Liver (tissue), 9 donors: ENCODE results near the gene IFT20. TPM values are rescaled to one million over a fixed set of nuclear protein-coding genes. Genes with fewer than 3 reads are reported as not detected.

ENCODE experiments used
- DNase-seq: peaks from one replicate; pipeline ENCODE4 v3.0.0-alpha.2; 2017; ENCODE audit warnings: low spot score
- H3K27ac ChIP-seq, 2 donors: one replicate each; pipeline ENCODE4 v1.7.0; 2013; ENCODE audit warnings: inconsistent platforms in 2 of 2, low read length in 2 of 2, control low read depth in 1 of 2, low read depth in 1 of 2, mild to moderate bottlenecking in 1 of 2
- H3K27me3 ChIP-seq, 4 donors: one replicate each; pipeline versions ENCODE4 v1.6.1 to v1.7.0; 2013; ENCODE audit warnings: low read length in 3 of 4, inconsistent platforms in 1 of 4, mild to moderate bottlenecking in 1 of 4, moderate library complexity in 1 of 4; ENCODE audit not compliant: control insufficient read depth in 4 of 4, insufficient read depth in 4 of 4
- H3K36me3 ChIP-seq, 4 donors: one replicate each; pipeline versions ENCODE4 v1.6.1 to v1.7.0; 2013; ENCODE audit warnings: low read length in 3 of 4, mild to moderate bottlenecking in 3 of 4, low read depth in 1 of 4, moderate library complexity in 1 of 4; ENCODE audit not compliant: control insufficient read depth in 4 of 4, insufficient read depth in 3 of 4
- H3K4me1 ChIP-seq, 4 donors: one replicate each; pipeline versions ENCODE4 v1.6.1 to v1.7.0; 2013; ENCODE audit warnings: low read length in 3 of 4, mild to moderate bottlenecking in 3 of 4, moderate library complexity in 1 of 4; ENCODE audit not compliant: control insufficient read depth in 4 of 4, insufficient read depth in 4 of 4
- H3K4me3 ChIP-seq, 3 donors: one replicate each; pipeline versions ENCODE4 v1.6.1 to v1.7.0; 2013; ENCODE audit warnings: low read length in 3 of 3, control low read depth in 1 of 3, low read depth in 1 of 3, mild to moderate bottlenecking in 1 of 3
- H3K9ac ChIP-seq, 2 donors: one replicate each; pipeline ENCODE4 v1.7.0; 2013; ENCODE audit warnings: low read length in 2 of 2, mild to moderate bottlenecking in 2 of 2, moderate library complexity in 2 of 2, control low read depth in 1 of 2, low read depth in 1 of 2
- H3K9me3 ChIP-seq, 4 donors: one replicate each; pipeline versions ENCODE4 v1.6.1 to v1.7.0; 2013; ENCODE audit warnings: low read length in 3 of 4; ENCODE audit not compliant: control insufficient read depth in 4 of 4
- ATF3 ChIP-seq: IDR thresholded peaks from 2 replicates; pipeline ENCODE4 v1.6.1; 2016; ENCODE audit warnings: antibody characterized with exemption
- CTCF ChIP-seq: fragments of 150-350 bp; IDR thresholded peaks from 2 replicates; pipeline ENCODE4 v1.5.1; 2017; ENCODE audit warnings: improper control_type of control experiment, low read depth, low read length; ENCODE audit not compliant: missing input control
- EGR1 ChIP-seq, 2 donors: IDR thresholded peaks; 2 replicates each; pipeline ENCODE4 v1.6.1; 2016 to 2018; ENCODE audit warnings: antibody characterized with exemption in 2 of 2, low read depth in 2 of 2
- FOXA1 ChIP-seq: IDR thresholded peaks from 2 replicates; pipeline ENCODE4 v1.6.1; 2016; ENCODE audit warnings: antibody characterized with exemption
- FOXA2 ChIP-seq: IDR thresholded peaks from 2 replicates; pipeline ENCODE4 v1.6.1; 2016; ENCODE audit warnings: antibody characterized with exemption
- GABPA ChIP-seq, 2 donors: IDR thresholded peaks in 1 of 2; conservative IDR thresholded peaks in 1 of 2; 2 replicates each; pipeline ENCODE4 v1.6.1; 2016; ENCODE audit warnings: antibody characterized with exemption in 2 of 2, mild to moderate bottlenecking in 1 of 2, moderate library complexity in 1 of 2
- HNF4A ChIP-seq, 2 donors: conservative IDR thresholded peaks; 2 replicates each; pipeline ENCODE4 v1.6.1; 2016; ENCODE audit warnings: antibody characterized with exemption in 2 of 2, mild to moderate bottlenecking in 2 of 2
- HNF4G ChIP-seq: IDR thresholded peaks from 2 replicates; pipeline ENCODE4 v1.6.1; 2016; ENCODE audit warnings: antibody characterized with exemption
- JUND ChIP-seq, 2 donors: IDR thresholded peaks; 2 replicates each; pipeline ENCODE4 v1.6.1; 2016; ENCODE audit warnings: antibody characterized with exemption in 2 of 2
- MAX ChIP-seq: IDR thresholded peaks from 2 replicates; pipeline ENCODE4 v1.6.1; 2016; ENCODE audit warnings: antibody characterized with exemption
- NR2F2 ChIP-seq: IDR thresholded peaks from 2 replicates; pipeline ENCODE4 v1.6.1; 2016; ENCODE audit warnings: antibody characterized with exemption
- RAD21 ChIP-seq, 2 donors: IDR thresholded peaks; 2 replicates each; pipeline ENCODE4 v1.6.1; 2016; ENCODE audit warnings: antibody characterized with exemption in 2 of 2, mild to moderate bottlenecking in 2 of 2
- REST ChIP-seq: IDR thresholded peaks from 2 replicates; pipeline ENCODE4 v1.6.1; 2016; ENCODE audit warnings: antibody characterized with exemption, mild to moderate bottlenecking
- RXRA ChIP-seq, 2 donors: IDR thresholded peaks; 2 replicates each; pipeline ENCODE4 v1.6.1; 2017 to 2018; ENCODE audit warnings: antibody characterized with exemption in 2 of 2, mild to moderate bottlenecking in 1 of 2
- SP1 ChIP-seq: IDR thresholded peaks from 2 replicates; pipeline ENCODE4 v1.6.1; 2018; ENCODE audit warnings: antibody characterized with exemption, mild to moderate bottlenecking
- TAF1 ChIP-seq: conservative IDR thresholded peaks from 2 replicates; pipeline ENCODE4 v1.6.1; 2016; ENCODE audit warnings: antibody characterized with exemption, mild to moderate bottlenecking
- YY1 ChIP-seq: IDR thresholded peaks from 2 replicates; pipeline ENCODE4 v1.6.1; 2016; ENCODE audit warnings: antibody characterized with exemption, mild to moderate bottlenecking
- ZBTB33 ChIP-seq: IDR thresholded peaks from 2 replicates; pipeline ENCODE4 v1.6.1; 2016; ENCODE audit warnings: antibody characterized with exemption
- WGBS: extraction: QIAGEN DNeasy Blood & Tissue Kit; methylation state at CpG from one replicate; pipeline ENCODE4 v1.1.7; 2013; 5-methylcytosine and 5-hydroxymethylcytosine counted together
- polyA plus RNA-seq, 2 donors: library from polyadenylated mRNA; stranded (reverse) in 1 of 2; unstranded in 1 of 2; fragments of 200-250 nt in 1 of 2; fragments of >200 nt in 1 of 2; fragmentation: Nextera tagmentation in 1 of 2; extraction: Ambion mirVana in 1 of 2; gene quantifications; one replicate each; pipeline versions ENCODE4 v1.2.1 to v1.2.3, GENCODE V29; 2013 to 2015
- total RNA-seq, 2 donors: library from RNA; depleted of rRNA; stranded (reverse); fragments of >200 nt; gene quantifications; one replicate each; pipeline ENCODE4 v1.2.3, GENCODE V29; 2014
- donor health status: healthy.
- donor health status: healthy.
- donor health status: healthy.
- donor health status: healthy.
- donor health status: healthy.

IFT20 gene
- total and polyA plus RNA-seq, 4 donors: 15.5 to 37.1 (median 24.7) TPM

- peaks cover 15 to 54% (median 40%) of the 10 kb centered on the region in 4 donors for H3K36me3 ChIP-seq
- DNase-seq: no peak
- TF ChIP-seq FOXA1 (no peak), RXRA (IDR thresholded peaks at IDR 0.05) (peak; percentile 55 to 67), HNF4A (conservative IDR thresholded peaks at IDR 0.05) (peak in 1 of 2 donors; percentile 14)
- H3K27ac ChIP-seq: peak overlapping the region; percentile 56 to 89
- H3K9ac ChIP-seq: no peak overlapping the region
- WGBS: 53% methylated on average over 10 of the region's 10 CpGs
- H3K27me3 ChIP-seq: no peaks in the 10 kb centered on the region
- H3K4me1 ChIP-seq: peaks cover 23 to 59% (median 47%) of the 10 kb centered on the region in 4 donors
- H3K4me3 ChIP-seq: no peak overlapping the region
- H3K9me3 ChIP-seq: no peaks in the 10 kb centered on the region
These were observed 8.2 kb upstream of the IFT20 start for GRCh38 chr17:28343491-28343932.

GRCh38 chr17:28342313-28342712 is 7.0 kb upstream of the IFT20 start:
- no peaks in the 10 kb centered on the region for H3K9me3 ChIP-seq
- peaks cover 19 to 59% (median 46%) of the 10 kb centered on the region in 4 donors for H3K4me1 ChIP-seq
- no peak overlapping the region for H3K4me3 ChIP-seq
- 95% methylated on average over 14 of the region's 14 CpGs for WGBS
- no peak for DNase-seq
- TF ChIP-seq MAX (no peak), FOXA1 (no peak), ATF3 (no peak)
- peaks cover 12 to 54% (median 36%) of the 10 kb centered on the region in 4 donors for H3K36me3 ChIP-seq
- H3K27me3 ChIP-seq: no peaks in the 10 kb centered on the region
- no peak overlapping the region for H3K9ac ChIP-seq
- peak overlapping the region; percentile 3 to 14 for H3K27ac ChIP-seq

GRCh38 chr17:28341516-28341915 is 6.2 kb upstream of the IFT20 start:
- 97% methylated on average over 11 of the region's 11 CpGs for WGBS
- Histone ChIP-seq H3K36me3 (peaks cover 11 to 54% (median 36%) of the 10 kb centered on the region in 4 donors), H3K27me3 (no peaks in the 10 kb centered on the region), H3K9ac (no peak overlapping the region), H3K9me3 (no peaks in the 10 kb centered on the region), H3K4me3 (no peak overlapping the region), H3K27ac (no peak overlapping the region), H3K4me1 (peaks cover 17 to 59% (median 48%) of the 10 kb centered on the region in 4 donors)
- DNase-seq: no peak
- TF ChIP-seq NR2F2: no peak
- TF ChIP-seq EGR1 (IDR thresholded peaks at IDR 0.05; ENCODE audit: low read depth in 2 of 2): no peak
- TF ChIP-seq GABPA (IDR thresholded peaks at IDR 0.05 in 1 of 2, conservative IDR thresholded peaks at IDR 0.05 in 1 of 2): no peak
- no peak for TF ChIP-seq HNF4A (conservative IDR thresholded peaks at IDR 0.05)
- no peak for TF ChIP-seq MAX
- no peak for TF ChIP-seq REST
- no peak for TF ChIP-seq FOXA1
- no peak for TF ChIP-seq RXRA (IDR thresholded peaks at IDR 0.05)
- no peak for TF ChIP-seq TAF1
- TF ChIP-seq SP1: no peak
- TF ChIP-seq HNF4G: no peak
- no peak for TF ChIP-seq ZBTB33
- TF ChIP-seq RAD21 (IDR thresholded peaks at IDR 0.05): no peak
- TF ChIP-seq CTCF: no peak
- no peak for TF ChIP-seq ATF3
- TF ChIP-seq FOXA2: no peak
- no peak for TF ChIP-seq YY1
- no peak for TF ChIP-seq JUND (IDR thresholded peaks at IDR 0.05)
